IMR-90 (cell line): ENCODE measurements around the gene CHMP3.

ENCODE experiments used
- CEBPB ChIP-seq: IDR thresholded peaks from 2 replicates; pipeline ENCODE4 v1.6.1; 2012; ENCODE audit warnings: low read depth, low read length, improper control_type of control experiment
- CHD1 ChIP-seq: IDR thresholded peaks from 2 replicates; pipeline ENCODE4 v1.6.1; 2012; ENCODE audit warnings: low read depth, low read length, improper control_type of control experiment
- FOS ChIP-seq: fragments of 150-350 bp; IDR thresholded peaks from 2 replicates; pipeline ENCODE4 v1.6.1; 2016; ENCODE audit warnings: low read depth, low read length
- NFE2L2 ChIP-seq: fragments of 150-350 bp; IDR thresholded peaks from 2 replicates; pipeline ENCODE4 v1.6.1; 2016; ENCODE audit warnings: low read depth, mild to moderate bottlenecking, low read length
- POLR2A ChIP-seq: IDR thresholded peaks from 2 replicates; pipeline ENCODE4 v1.6.1; 2012; ENCODE audit warnings: mild to moderate bottlenecking, low read depth, low read length
- TF ChIP-seq, protein P1 (sequence below): conservative IDR thresholded peaks from 2 replicates; pipeline ENCODE4 v1.5.1; 2012; ENCODE audit warnings: mild to moderate bottlenecking, low read depth, low read length, improper control_type of control experiment

DNA sequence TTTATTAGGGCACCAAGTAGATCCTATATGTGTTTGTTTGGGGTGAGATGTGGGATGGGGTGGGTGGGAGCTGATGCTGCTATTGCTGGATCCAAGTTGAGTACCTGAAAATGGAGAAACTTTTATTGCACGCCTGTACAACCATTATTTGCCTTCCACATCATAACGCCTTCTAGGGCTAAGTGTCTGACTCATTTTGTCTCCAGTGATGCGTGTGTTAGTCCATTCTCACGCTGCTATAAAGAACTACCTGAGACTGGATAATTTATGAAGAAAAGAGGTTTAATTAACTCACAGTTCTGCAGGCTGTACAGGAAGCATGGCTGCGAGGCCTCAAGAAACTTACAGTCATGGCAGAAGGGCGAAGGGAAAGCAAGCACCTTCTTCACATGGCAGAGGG is 63.9 kb downstream of the CHMP3 start:
- TF ChIP-seq, protein P1, sequence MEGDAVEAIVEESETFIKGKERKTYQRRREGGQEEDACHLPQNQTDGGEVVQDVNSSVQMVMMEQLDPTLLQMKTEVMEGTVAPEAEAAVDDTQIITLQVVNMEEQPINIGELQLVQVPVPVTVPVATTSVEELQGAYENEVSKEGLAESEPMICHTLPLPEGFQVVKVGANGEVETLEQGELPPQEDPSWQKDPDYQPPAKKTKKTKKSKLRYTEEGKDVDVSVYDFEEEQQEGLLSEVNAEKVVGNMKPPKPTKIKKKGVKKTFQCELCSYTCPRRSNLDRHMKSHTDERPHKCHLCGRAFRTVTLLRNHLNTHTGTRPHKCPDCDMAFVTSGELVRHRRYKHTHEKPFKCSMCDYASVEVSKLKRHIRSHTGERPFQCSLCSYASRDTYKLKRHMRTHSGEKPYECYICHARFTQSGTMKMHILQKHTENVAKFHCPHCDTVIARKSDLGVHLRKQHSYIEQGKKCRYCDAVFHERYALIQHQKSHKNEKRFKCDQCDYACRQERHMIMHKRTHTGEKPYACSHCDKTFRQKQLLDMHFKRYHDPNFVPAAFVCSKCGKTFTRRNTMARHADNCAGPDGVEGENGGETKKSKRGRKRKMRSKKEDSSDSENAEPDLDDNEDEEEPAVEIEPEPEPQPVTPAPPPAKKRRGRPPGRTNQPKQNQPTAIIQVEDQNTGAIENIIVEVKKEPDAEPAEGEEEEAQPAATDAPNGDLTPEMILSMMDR: no peak
- TF ChIP-seq POLR2A: no peak
- TF ChIP-seq NFE2L2: no peak
- no peak for TF ChIP-seq FOS
- TF ChIP-seq CEBPB: no peak
- no peak for TF ChIP-seq CHD1
